Neural cell (in vitro differentiated cells): Measurements from ENCODE around the gene DYDC1. TPM values are rescaled to one million over a fixed set of nuclear protein-coding genes. Genes with fewer than 3 reads are reported as not detected.

Source experiments
- H2AFZ ChIP-seq: fragments of 200-600, 300-800 bp; sonication (generic), shearing (Covaris generic); 2 replicates; pipeline ENCODE4 v1.6.0; 2014; ENCODE audit warnings: low read depth, mild to moderate bottlenecking, antibody characterized with exemption, low read length, moderate library complexity
- H3F3A ChIP-seq: fragments of 200-600 bp; shearing (Covaris generic); 2 replicates; pipeline ENCODE4 v1.6.1; 2016; ENCODE audit warnings: mild to moderate bottlenecking, moderate library complexity, mixed read lengths, antibody characterized with exemption, low read length; ENCODE audit not compliant: insufficient read depth, poor library complexity, severe bottlenecking
- H3K27ac ChIP-seq: fragments of 200-600, 300-800 bp; sonication (generic), shearing (Covaris generic); 2 replicates; pipeline ENCODE4 v1.5.1; 2014; ENCODE audit warnings: mild to moderate bottlenecking, low read length, moderate library complexity
- H3K27me3 ChIP-seq: fragments of 300-800, 200-600 bp; sonication (generic), shearing (Covaris generic); 2 replicates; pipeline ENCODE4 v1.6.0; 2014; ENCODE audit warnings: mild to moderate bottlenecking, low read depth, low read length, moderate library complexity; ENCODE audit not compliant: insufficient read depth
- H3K36me3 ChIP-seq: fragments of 300-800, 200-600 bp; sonication (generic), shearing (Covaris generic); 2 replicates; pipeline ENCODE4 v1.5.1; 2014; ENCODE audit warnings: mild to moderate bottlenecking, antibody characterized with exemption, low read length, moderate library complexity; ENCODE audit not compliant: insufficient read depth
- H3K4me2 ChIP-seq: fragments of 300-800, 200-600 bp; sonication (generic), shearing (Covaris generic); 2 replicates; pipeline ENCODE4 v1.6.0; 2014; ENCODE audit warnings: mild to moderate bottlenecking, low read length
- H3K4me3 ChIP-seq: fragments of 300-800, 200-600 bp; sonication (generic), shearing (Covaris generic); 2 replicates; pipeline ENCODE4 v1.5.1; 2014; ENCODE audit warnings: mild to moderate bottlenecking, low read length, moderate library complexity
- H3K79me2 ChIP-seq: fragments of 200-600 bp; shearing (Covaris generic); replicated peaks from 2 replicates; pipeline ENCODE4 v1.6.0; 2014; ENCODE audit warnings: mild to moderate bottlenecking, low read length, moderate library complexity; ENCODE audit not compliant: insufficient read depth
- H3K9ac ChIP-seq: fragments of 300-800, 200-600 bp; sonication (generic), shearing (Covaris generic); 2 replicates; pipeline ENCODE4 v1.6.1; 2016; ENCODE audit warnings: mild to moderate bottlenecking, low read length, mixed read lengths
- H3K9me2 ChIP-seq: fragments of 200-600 bp; shearing (Covaris generic); 2 replicates; pipeline ENCODE4 v1.6.1; 2016; ENCODE audit warnings: mild to moderate bottlenecking, low read length, mixed read lengths; ENCODE audit not compliant: insufficient read depth
- H3K9me3 ChIP-seq: fragments of 200-600, 300-800 bp; sonication (generic), shearing (Covaris generic); 2 replicates; pipeline ENCODE4 v1.6.1; 2016; ENCODE audit warnings: mild to moderate bottlenecking, mixed run types, low read length, moderate library complexity, mixed read lengths
- H4K20me1 ChIP-seq: fragments of 200-600 bp; shearing (Covaris generic); 2 replicates; pipeline ENCODE4 v1.6.1; 2016; ENCODE audit warnings: mild to moderate bottlenecking, mixed run types; ENCODE audit not compliant: insufficient read depth
- EP300 ChIP-seq: fragments of 450-650 bp; conservative IDR thresholded peaks from 2 replicates; pipeline ENCODE4 v1.6.1; 2014; ENCODE audit warnings: antibody characterized with exemption, mild to moderate bottlenecking, moderate library complexity; ENCODE audit not compliant: poor library complexity, severe bottlenecking
- EZH2 ChIP-seq: fragments of 200-600, 300-800 bp; shearing (Covaris generic), sonication (generic); IDR thresholded peaks from 2 replicates; pipeline ENCODE4 v1.6.1; 2014; ENCODE audit warnings: antibody characterized with exemption, low read length, borderline replicate concordance, mild to moderate bottlenecking; ENCODE audit not compliant: insufficient read depth, poor library complexity, severe bottlenecking
- MXI1 ChIP-seq: fragments of 450-650 bp; conservative IDR thresholded peaks from 2 replicates; pipeline ENCODE4 v1.6.1; 2014; ENCODE audit warnings: antibody characterized with exemption, mild to moderate bottlenecking; ENCODE audit not compliant: poor library complexity, severe bottlenecking
- POLR2AphosphoS5 ChIP-seq: IDR thresholded peaks from 2 replicates; pipeline ENCODE4 v1.6.1; 2012
- RAD21 ChIP-seq: fragments of 450-650 bp; conservative IDR thresholded peaks from 2 replicates; pipeline ENCODE4 v1.6.1; 2014; ENCODE audit warnings: antibody characterized with exemption, mild to moderate bottlenecking, moderate library complexity
- SMC3 ChIP-seq: fragments of 450-650 bp; conservative IDR thresholded peaks from 2 replicates; pipeline ENCODE4 v1.6.1; 2014; ENCODE audit warnings: antibody characterized with exemption, mild to moderate bottlenecking, moderate library complexity; ENCODE audit not compliant: poor library complexity
- TAF1 ChIP-seq: IDR thresholded peaks from 2 replicates; pipeline ENCODE4 v1.6.1; 2012; ENCODE audit warnings: low read depth
- polyA plus RNA-seq: library from polyadenylated mRNA; depleted of rRNA; stranded (reverse); fragments of >200 nt; gene quantifications from 2 replicates; pipeline ENCODE4 v1.2.3, GENCODE V29; 2014
- TF ChIP-seq, protein P1 (sequence below): IDR thresholded peaks from 2 replicates; pipeline ENCODE4 v1.6.1; 2012; ENCODE audit warnings: borderline replicate concordance
- TF ChIP-seq, protein P2 (sequence below): fragments of 450-650 bp; IDR thresholded peaks from 2 replicates; pipeline ENCODE4 v1.5.1; 2014; ENCODE audit warnings: antibody characterized with exemption, mild to moderate bottlenecking, moderate library complexity; ENCODE audit not compliant: poor library complexity, severe bottlenecking

The DYDC1 gene
- polyA plus RNA-seq, 1 donor from 2014 or later, result not detected

DNA sequence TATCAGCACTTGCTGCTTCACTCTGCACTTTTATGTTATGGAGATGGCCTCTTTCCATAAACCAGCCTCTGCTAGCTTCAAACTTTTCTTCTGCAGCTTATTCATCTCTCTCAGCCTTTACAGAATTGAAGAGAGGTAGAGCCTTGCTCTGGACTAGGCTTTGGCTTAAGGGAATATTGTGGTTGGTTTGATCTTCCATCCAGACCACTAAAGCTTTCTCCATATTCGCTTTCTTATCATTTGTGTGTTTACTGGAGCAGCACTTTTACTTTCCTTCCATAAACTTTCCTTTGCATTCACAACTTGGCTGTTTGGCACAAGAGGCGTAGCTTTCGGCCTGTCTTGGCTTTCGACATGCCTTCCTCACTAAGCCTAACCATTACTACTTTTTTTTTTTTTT, 23.6 kb upstream of the DYDC1 start:
- H3K9ac ChIP-seq, result no peak overlapping the region
- H3K9me3 ChIP-seq, result no peaks in the 10 kb centered on the region
- no peaks in the 10 kb centered on the region for H3F3A ChIP-seq
- H3K27ac ChIP-seq, result no peak overlapping the region
- no peaks in the 10 kb centered on the region for H4K20me1 ChIP-seq
- no peaks in the 10 kb centered on the region for H3K36me3 ChIP-seq
- H3K9me2 ChIP-seq, result no peaks in the 10 kb centered on the region
- H2AFZ ChIP-seq, result no peak overlapping the region
- no peaks in the 10 kb centered on the region for H3K27me3 ChIP-seq
- no peak overlapping the region for H3K4me3 ChIP-seq
- TF ChIP-seq TAF1 (no peak), MXI1 (no peak), RAD21 (no peak), POLR2AphosphoS5 (no peak), EP300 (no peak), SMC3 (no peak), EZH2 (no peak)
- TF ChIP-seq, protein P1, sequence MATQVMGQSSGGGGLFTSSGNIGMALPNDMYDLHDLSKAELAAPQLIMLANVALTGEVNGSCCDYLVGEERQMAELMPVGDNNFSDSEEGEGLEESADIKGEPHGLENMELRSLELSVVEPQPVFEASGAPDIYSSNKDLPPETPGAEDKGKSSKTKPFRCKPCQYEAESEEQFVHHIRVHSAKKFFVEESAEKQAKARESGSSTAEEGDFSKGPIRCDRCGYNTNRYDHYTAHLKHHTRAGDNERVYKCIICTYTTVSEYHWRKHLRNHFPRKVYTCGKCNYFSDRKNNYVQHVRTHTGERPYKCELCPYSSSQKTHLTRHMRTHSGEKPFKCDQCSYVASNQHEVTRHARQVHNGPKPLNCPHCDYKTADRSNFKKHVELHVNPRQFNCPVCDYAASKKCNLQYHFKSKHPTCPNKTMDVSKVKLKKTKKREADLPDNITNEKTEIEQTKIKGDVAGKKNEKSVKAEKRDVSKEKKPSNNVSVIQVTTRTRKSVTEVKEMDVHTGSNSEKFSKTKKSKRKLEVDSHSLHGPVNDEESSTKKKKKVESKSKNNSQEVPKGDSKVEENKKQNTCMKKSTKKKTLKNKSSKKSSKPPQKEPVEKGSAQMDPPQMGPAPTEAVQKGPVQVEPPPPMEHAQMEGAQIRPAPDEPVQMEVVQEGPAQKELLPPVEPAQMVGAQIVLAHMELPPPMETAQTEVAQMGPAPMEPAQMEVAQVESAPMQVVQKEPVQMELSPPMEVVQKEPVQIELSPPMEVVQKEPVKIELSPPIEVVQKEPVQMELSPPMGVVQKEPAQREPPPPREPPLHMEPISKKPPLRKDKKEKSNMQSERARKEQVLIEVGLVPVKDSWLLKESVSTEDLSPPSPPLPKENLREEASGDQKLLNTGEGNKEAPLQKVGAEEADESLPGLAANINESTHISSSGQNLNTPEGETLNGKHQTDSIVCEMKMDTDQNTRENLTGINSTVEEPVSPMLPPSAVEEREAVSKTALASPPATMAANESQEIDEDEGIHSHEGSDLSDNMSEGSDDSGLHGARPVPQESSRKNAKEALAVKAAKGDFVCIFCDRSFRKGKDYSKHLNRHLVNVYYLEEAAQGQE, result no peak
- TF ChIP-seq, protein P2, sequence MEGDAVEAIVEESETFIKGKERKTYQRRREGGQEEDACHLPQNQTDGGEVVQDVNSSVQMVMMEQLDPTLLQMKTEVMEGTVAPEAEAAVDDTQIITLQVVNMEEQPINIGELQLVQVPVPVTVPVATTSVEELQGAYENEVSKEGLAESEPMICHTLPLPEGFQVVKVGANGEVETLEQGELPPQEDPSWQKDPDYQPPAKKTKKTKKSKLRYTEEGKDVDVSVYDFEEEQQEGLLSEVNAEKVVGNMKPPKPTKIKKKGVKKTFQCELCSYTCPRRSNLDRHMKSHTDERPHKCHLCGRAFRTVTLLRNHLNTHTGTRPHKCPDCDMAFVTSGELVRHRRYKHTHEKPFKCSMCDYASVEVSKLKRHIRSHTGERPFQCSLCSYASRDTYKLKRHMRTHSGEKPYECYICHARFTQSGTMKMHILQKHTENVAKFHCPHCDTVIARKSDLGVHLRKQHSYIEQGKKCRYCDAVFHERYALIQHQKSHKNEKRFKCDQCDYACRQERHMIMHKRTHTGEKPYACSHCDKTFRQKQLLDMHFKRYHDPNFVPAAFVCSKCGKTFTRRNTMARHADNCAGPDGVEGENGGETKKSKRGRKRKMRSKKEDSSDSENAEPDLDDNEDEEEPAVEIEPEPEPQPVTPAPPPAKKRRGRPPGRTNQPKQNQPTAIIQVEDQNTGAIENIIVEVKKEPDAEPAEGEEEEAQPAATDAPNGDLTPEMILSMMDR, result no peak
- H3K79me2 ChIP-seq, result no peaks in the 10 kb centered on the region
- H3K4me2 ChIP-seq, result no peak overlapping the region

DNA sequence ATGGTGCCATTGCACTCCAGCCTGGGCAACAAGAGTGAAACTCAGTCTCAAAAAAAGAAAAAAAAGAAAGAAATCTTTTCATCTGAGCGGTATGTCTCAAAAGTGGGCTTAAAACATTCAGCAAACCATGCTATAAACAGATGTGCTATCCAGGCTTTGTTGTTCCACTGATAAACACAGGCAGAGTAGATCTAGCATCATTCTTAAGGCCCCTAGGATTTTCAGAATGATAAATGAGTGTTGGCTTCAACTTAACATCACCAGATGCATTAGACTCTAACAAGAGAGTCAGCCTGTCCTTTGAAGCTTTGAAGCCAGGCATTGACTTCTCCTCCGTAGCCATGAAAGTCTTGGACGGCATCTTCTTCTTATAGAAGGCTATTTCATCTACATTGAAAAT, 23.1 kb upstream of the DYDC1 start:
- no peaks in the 10 kb centered on the region for H3K27me3 ChIP-seq
- no peak overlapping the region for H3K27ac ChIP-seq
- no peak overlapping the region for H3K4me3 ChIP-seq
- H3K9me2 ChIP-seq, result no peaks in the 10 kb centered on the region
- H3K36me3 ChIP-seq, result no peaks in the 10 kb centered on the region
- no peak overlapping the region for H3K9ac ChIP-seq
- H3K9me3 ChIP-seq, result no peaks in the 10 kb centered on the region
- H3F3A ChIP-seq, result no peaks in the 10 kb centered on the region
- no peaks in the 10 kb centered on the region for H3K79me2 ChIP-seq
- no peak for TF ChIP-seq EP300
- no peak overlapping the region for H2AFZ ChIP-seq
- H4K20me1 ChIP-seq, result no peaks in the 10 kb centered on the region
- H3K4me2 ChIP-seq, result no peak overlapping the region

DNA sequence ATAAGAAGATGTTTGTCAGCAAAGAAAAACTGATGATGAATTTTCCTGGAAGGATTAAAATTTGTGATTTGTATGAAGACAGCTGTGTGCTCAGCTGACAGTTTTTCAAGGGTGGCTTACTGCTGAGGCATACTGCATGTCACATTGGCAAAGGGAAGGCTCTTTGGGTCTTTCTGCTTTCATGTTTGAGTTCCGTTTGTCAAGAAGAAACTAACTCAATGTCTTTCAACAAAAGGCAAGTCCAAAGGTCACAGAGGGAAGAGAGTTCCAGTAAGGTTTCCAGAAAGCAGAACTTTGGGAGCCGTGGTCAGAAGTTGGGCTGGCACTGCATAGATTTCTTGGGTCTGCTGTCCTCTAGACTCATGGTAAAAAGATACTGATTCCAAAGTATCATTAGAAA, 16.9 kb upstream of the DYDC1 start:
- Histone ChIP-seq H3K9ac (no peak overlapping the region), H3K27me3 (no peaks in the 10 kb centered on the region), H3K36me3 (no peaks in the 10 kb centered on the region), H3K79me2 (no peaks in the 10 kb centered on the region), H3F3A (no peaks in the 10 kb centered on the region), H4K20me1 (no peaks in the 10 kb centered on the region), H3K9me3 (no peaks in the 10 kb centered on the region), H3K9me2 (no peaks in the 10 kb centered on the region), H3K4me2 (no peak overlapping the region), H3K4me3 (no peak overlapping the region), H3K27ac (no peak overlapping the region), H2AFZ (no peak overlapping the region)
- no peak for TF ChIP-seq EZH2
- TF ChIP-seq, protein P2, result no peak
- TF ChIP-seq MXI1, result no peak
- no peak for TF ChIP-seq SMC3
- TF ChIP-seq, protein P1, result no peak
- TF ChIP-seq TAF1, result no peak
- TF ChIP-seq RAD21, result no peak
- TF ChIP-seq EP300, result no peak
